Endothelial cell (in vitro differentiated cells): Measurements from ENCODE around the gene MEF2C. TPM values are rescaled to one million over a fixed set of nuclear protein-coding genes. Genes with fewer than 3 reads are reported as not detected.

Experiments used
- DNase-seq: peaks from one replicate; pipeline ENCODE4 v3.0.0; 2021; ENCODE audit warnings: low spot score
- H3K27ac Mint-ChIP-seq: one replicate; pipeline ENCODE4 v1.8.0; 2021; ENCODE audit warnings: mixed read lengths, inconsistent platforms; ENCODE audit not compliant: unreplicated experiment
- H3K27me3 Mint-ChIP-seq: one replicate; pipeline ENCODE4 v1.8.0; 2021; ENCODE audit warnings: mild to moderate bottlenecking, moderate library complexity, mixed read lengths, inconsistent platforms; ENCODE audit not compliant: unreplicated experiment
- H3K36me3 Mint-ChIP-seq: one replicate; pipeline ENCODE4 v1.8.0; 2021; ENCODE audit warnings: mild to moderate bottlenecking, low read depth, mixed read lengths, inconsistent platforms; ENCODE audit not compliant: unreplicated experiment
- H3K4me1 Mint-ChIP-seq: one replicate; pipeline ENCODE4 v1.8.0; 2021; ENCODE audit warnings: mild to moderate bottlenecking, mixed read lengths, inconsistent platforms; ENCODE audit not compliant: unreplicated experiment
- H3K4me3 Mint-ChIP-seq: one replicate; pipeline ENCODE4 v1.8.0; 2021; ENCODE audit warnings: mild to moderate bottlenecking, mixed read lengths, inconsistent platforms; ENCODE audit not compliant: unreplicated experiment
- H3K9me3 Mint-ChIP-seq: one replicate; pipeline ENCODE4 v1.8.0; 2021; ENCODE audit warnings: mixed read lengths, inconsistent platforms; ENCODE audit not compliant: unreplicated experiment
- CTCF ChIP-seq: fragments of 200-600 bp; sonication (generic); IDR thresholded peaks from one replicate; pipeline ENCODE4 v1.5.0; 2021; ENCODE audit warnings: antibody characterized with exemption; ENCODE audit not compliant: unreplicated experiment
- total RNA-seq: library from RNA; stranded (reverse); fragmentation: NEBNext Ultra II Directional; extraction: Animal tissue kit (Norgen Biotek cat#: 25700); gene quantifications from one replicate; pipeline ENCODE4 v1.2.1, GENCODE V29; 2021; ENCODE audit not compliant: unreplicated experiment

MEF2C gene
- total RNA-seq, 1 donor from 2014 or later: 134 TPM

- Mint-ChIP-seq H3K9me3 (no peaks in the 10 kb centered on the region), H3K36me3 (peaks cover 44% of the 10 kb centered on the region), H3K27ac (no peak overlapping the region), H3K4me3 (no peak overlapping the region), H3K27me3 (no peaks in the 10 kb centered on the region), H3K4me1 (peaks cover 6% of the 10 kb centered on the region)
- DNase-seq: no peak
- no peak for TF ChIP-seq CTCF
Measured at GRCh38 chr5:88741964-88742363, 141.0 kb downstream of the MEF2C start.

- Mint-ChIP-seq H3K27ac (no peak overlapping the region), H3K4me1 (peaks cover 6% of the 10 kb centered on the region), H3K4me3 (no peak overlapping the region), H3K36me3 (peaks cover 34% of the 10 kb centered on the region), H3K27me3 (no peaks in the 10 kb centered on the region), H3K9me3 (no peaks in the 10 kb centered on the region)
- TF ChIP-seq CTCF: no peak
- no peak for DNase-seq
Measured at GRCh38 chr5:88740604-88741185, 142.3 kb downstream of the MEF2C start.

- no peak for DNase-seq
- H3K4me1 Mint-ChIP-seq: peaks cover 23% of the 10 kb centered on the region
Measured at GRCh38 chr5:88736494-88736893, 146.5 kb downstream of the MEF2C start.

GRCh38 chr5:88734983-88735382 lies 148.0 kb downstream of the MEF2C start:
- DNase-seq: no peak
- H3K4me1 Mint-ChIP-seq: peaks cover 23% of the 10 kb centered on the region
- peaks cover 30% of the 10 kb centered on the region for H3K36me3 Mint-ChIP-seq
- H3K9me3 Mint-ChIP-seq: no peaks in the 10 kb centered on the region
- TF ChIP-seq CTCF: no peak
- H3K4me3 Mint-ChIP-seq: no peak overlapping the region
- H3K27me3 Mint-ChIP-seq: peaks cover 3% of the 10 kb centered on the region
- H3K27ac Mint-ChIP-seq: no peak overlapping the region

More at GRCh38 chr5:88736494-88736893, 146.5 kb downstream of the MEF2C start:
- Mint-ChIP-seq H3K9me3 (no peaks in the 10 kb centered on the region), H3K36me3 (peaks cover 35% of the 10 kb centered on the region), H3K27ac (no peak overlapping the region), H3K27me3 (peaks cover 3% of the 10 kb centered on the region), H3K4me3 (no peak overlapping the region)
- TF ChIP-seq CTCF: no peak

GRCh38 chr5:88734191-88734640 lies 148.8 kb downstream of the MEF2C start:
- Mint-ChIP-seq H3K27me3 (peaks cover 3% of the 10 kb centered on the region), H3K27ac (peak overlapping the region; percentile 9), H3K9me3 (no peaks in the 10 kb centered on the region), H3K4me1 (peaks cover 23% of the 10 kb centered on the region), H3K36me3 (peaks cover 29% of the 10 kb centered on the region), H3K4me3 (no peak overlapping the region)
- no peak for DNase-seq
- no peak for TF ChIP-seq CTCF
